HG03520 (cell line): ENCODE measurements around the gene OSBPL9.

Experiments
- ATAC-seq: cut with Tn5 transposase; IDR thresholded peaks from one replicate; pipeline ENCODE4 v1.9.1; 2021; ENCODE audit warnings: mild to moderate bottlenecking, moderate library complexity; ENCODE audit not compliant: unreplicated experiment

OSBPL9 gene

GRCh38 chr1:51661081-51661518 lies 44.2 kb downstream of the OSBPL9 start:
- ATAC-seq: no peak

- ATAC-seq: no peak
These were observed 46.2 kb downstream of the OSBPL9 start for GRCh38 chr1:51663105-51663504.

GRCh38 chr1:51663721-51664120 lies 46.8 kb downstream of the OSBPL9 start:
- ATAC-seq: no peak

DNA sequence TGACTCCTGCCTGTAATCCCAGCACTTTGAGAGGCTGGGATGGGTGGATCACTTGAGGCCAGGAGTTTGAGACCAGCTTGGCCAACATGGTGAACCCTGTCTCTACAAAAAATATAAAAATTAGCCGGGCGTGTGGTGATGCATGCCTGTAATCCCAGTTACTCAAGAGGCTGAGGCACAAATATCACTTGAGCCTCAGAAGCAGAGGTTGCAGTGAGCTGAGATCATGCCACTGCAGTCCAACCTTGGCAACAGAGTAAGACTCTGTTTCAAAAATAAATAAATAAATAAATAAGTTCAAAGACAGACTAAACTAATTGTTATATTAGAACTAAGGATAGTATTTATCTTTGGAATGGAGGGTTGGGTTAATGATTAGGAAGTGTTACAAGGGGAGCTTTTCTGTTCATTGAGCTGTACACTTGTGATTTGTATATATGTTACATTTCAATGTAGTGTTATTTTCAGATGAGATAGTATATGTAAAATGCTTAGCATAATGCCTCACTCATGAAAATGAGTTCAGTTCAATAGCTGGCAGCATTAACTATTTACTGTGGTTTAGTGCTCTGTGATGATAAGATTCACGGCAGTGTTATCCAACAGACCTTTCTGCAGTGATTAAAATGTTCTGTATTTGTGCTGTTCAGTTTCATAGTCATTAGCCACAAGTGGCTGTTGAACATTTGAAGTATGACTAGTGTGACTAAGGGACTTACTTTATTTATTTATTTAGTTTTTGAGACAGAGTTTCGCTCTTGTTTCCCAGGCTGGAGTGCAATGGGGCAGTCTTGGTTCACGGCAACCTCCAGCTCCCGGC lies 47.7 kb downstream of the OSBPL9 start:
- no peak for ATAC-seq

- ATAC-seq: no peak
These were observed 49.6 kb downstream of the OSBPL9 start for GRCh38 chr1:51666478-51666877.

- ATAC-seq: no peak
These were observed 50.7 kb downstream of the OSBPL9 start for GRCh38 chr1:51667561-51667960.

DNA sequence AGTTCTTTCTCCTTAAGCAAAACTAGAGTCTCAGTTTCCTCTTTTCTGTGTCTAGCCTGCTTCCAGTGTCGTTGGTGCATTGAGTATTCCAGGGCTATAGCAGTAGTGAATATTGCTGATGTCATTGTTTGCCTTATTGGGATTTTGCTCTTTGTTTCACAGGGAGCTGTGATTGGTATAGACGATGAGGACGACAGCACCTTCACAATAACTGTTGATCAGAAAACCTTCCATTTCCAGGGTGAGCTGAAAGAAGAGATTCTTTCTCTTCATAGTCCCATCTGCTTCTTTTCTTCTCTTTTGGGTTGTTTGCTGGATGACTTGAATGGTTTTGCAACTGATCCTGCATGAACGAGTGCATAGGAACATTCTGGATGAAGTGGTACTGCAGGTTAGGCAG lies 52.4 kb downstream of the OSBPL9 start:
- ATAC-seq: no peak

- no peak for ATAC-seq
These were observed 52.9 kb downstream of the OSBPL9 start for GRCh38 chr1:51669816-51670215.

GRCh38 chr1:51671527-51672325 lies 54.8 kb downstream of the OSBPL9 start:
- no peak for ATAC-seq

- no peak for ATAC-seq
These were observed 56.4 kb downstream of the OSBPL9 start for GRCh38 chr1:51673279-51673678.

DNA sequence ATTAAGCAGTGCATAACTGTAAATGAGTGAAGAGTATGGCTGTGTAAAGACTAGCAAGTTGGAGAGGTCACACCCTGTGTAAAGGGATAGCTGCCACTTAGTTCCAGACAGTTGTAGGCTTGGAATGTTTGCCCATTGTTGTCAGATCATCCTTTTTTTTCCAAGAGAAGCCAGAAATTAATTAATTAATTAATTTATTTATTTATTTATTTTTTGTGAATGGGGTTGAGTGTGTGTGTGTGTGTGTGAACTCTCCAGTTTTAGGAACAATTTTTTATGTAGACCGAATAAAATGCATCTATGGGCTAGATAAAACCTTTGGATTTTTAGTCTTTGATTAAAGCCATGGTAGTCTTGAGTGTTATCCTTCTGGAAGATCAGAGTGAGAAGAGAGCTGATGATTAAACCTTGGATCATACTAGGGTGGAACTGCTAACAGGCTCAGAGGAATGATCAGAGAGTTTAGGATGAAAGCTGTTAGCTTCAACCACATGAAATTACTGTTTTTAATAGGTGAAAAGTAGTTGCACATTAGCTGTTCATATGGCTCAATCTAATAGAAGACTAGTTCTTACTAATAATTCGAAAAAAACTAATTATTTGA lies 58.4 kb downstream of the OSBPL9 start:
- no peak for ATAC-seq

- no peak for ATAC-seq
These were observed 62.5 kb downstream of the OSBPL9 start for GRCh38 chr1:51679435-51679834.

DNA sequence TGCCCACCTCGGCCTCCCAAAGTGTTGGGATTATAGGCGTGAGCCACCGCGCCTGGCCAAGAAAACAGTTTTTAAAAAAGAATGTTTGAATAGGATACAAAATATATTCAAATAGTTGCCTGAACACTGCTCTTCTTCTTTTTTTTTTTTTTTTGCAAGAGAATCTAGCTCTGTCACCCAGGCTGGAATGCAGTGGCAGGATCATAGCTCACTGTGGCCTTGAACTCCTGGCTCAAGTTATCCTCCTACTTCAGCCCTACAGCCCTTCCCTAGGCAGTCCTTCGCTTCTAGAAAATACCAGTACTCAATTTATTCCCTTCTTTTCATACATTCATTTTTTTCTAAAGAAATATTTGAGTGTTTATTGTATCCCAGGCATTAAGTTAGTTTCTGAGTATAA lies 67.9 kb downstream of the OSBPL9 start:
- no peak for ATAC-seq

GRCh38 chr1:51686450-51686849 lies 69.6 kb downstream of the OSBPL9 start:
- ATAC-seq: no peak

DNA sequence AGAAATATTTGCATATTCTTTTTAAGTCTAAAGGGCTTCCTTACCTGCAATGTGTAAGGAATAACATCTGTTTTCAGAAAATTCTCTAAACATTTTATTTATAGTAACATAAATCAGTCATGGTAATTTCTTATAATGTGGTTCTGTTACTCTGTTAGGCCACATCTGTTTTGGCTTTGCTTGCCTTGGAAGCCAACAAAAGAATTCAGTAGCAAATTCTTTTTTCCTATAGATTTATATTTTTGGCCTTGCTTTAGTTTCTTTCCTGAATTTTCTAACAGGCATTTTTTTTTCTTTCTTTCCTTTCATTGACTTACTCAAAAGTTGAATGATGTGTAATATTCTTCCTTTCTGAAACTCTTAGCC lies 72.2 kb downstream of the OSBPL9 start:
- no peak for ATAC-seq

- ATAC-seq: no peak
These were observed 72.8 kb downstream of the OSBPL9 start for GRCh38 chr1:51689643-51690042.

DNA sequence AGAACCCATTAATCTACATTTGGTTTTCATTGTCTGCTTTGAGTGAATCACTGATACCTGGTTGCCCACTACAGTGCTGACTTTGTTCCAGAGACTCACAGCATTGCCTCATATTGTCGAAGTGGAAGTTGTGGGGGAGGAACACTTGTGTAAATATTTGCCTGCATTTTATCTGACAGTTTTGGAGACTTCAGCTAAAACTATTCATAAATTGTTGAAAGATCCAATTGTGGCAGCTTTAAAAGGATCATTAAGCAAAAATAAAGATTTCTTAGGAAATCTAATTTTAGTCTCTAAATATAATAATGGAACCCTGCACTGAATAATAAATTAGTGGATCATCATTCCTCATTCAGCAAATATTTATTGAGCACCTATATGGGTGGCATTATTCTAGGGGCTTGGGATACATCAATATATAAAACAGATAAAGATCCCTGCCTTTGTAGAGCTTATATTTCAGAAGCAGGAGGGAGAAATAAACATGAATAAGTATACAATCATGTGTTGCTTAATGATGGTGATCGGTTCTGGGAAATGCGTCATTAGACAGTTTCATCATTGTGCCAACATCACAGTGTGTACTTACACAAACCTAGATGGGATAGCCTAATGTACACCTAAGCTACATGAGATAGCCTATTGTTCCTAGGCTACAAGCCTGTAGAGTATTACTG lies 73.5 kb downstream of the OSBPL9 start:
- ATAC-seq: no peak

DNA sequence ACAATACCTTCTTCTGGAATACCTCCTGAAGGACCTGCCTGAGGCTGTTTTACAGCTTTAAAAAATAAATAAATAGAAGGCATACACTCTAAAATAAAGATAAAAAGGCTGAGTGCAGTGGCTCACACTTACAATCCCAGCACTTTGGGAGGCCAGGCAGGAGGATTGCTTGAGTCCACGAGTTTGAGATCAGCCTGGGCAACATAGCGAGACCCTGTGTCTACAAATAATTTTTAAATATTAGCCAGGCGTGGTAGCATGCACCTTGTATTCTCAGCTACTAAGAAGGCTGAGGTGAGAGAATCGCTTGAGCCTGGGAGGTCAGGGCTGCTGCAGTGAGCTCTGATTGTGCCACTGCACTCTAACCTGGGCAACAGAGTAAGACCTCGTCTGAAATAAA lies 75.0 kb downstream of the OSBPL9 start:
- ATAC-seq: no peak

DNA sequence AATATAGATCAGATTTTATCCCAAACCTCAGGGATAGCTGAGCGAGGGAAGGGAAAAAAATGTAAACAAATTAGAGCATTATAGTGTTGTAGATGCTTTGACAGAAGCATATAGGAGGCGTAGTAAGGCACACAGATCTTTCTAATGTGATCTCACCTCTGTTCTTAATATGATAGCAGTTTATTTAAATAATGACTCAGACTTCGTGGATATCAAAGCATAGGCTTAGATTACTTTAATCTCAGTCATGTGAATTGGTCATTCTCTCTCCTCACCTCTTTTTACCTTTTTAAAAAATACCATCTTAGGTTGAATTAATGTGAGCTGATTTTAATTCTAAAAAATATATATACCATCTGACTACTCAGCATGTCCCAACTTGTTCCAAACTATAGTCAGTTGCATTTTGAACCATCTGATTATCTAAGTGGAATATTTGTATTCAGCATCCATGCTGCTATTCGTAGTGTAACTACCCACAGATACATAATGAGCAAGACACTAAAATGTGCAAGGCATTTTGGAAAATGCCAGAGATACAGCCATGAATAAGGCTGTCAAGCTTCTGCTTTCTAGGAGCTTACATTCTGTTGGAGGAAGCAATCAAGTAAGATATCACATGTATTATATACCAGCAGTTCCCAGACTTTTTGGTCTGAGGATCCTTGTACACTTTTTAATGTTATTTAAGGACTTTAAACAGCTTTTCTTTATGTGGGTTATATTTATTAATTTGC lies 76.7 kb downstream of the OSBPL9 start:
- ATAC-seq: no peak

GRCh38 chr1:51697166-51697565 lies 80.3 kb downstream of the OSBPL9 start:
- no peak for ATAC-seq

GRCh38 chr1:51699391-51699790 lies 82.5 kb downstream of the OSBPL9 start:
- no peak for ATAC-seq
